ENCODE measurements around the gene ARID4B.
"Not testable (repeated sequence)": the region's sequence is repeated elsewhere in the genome, so short reads cannot be mapped to it uniquely, and the experiment has no call there.

Gene ARID4B

GRCh38 chr1:235259133-235259778 is 68.7 kb downstream of the ARID4B start:
- TF ChIP-seq CTCF (IDR thresholded peaks at IDR 0.05; ENCODE audit: low read depth, low read length) (no peak), MAX (IDR thresholded peaks at IDR 0.05; ENCODE audit: low read depth, low read length) (no peak; the same call in 1 of the 2 replicates), MYC (IDR thresholded peaks at IDR 0.05; ENCODE audit: low read depth, low read length) (peak; percentile 25; the same call in 1 of the 2 replicates), POLR2A (IDR thresholded peaks at IDR 0.05; ENCODE audit: extremely low read depth, insufficient read length) (no peak)
- peak; percentile 26 for DNase-seq (ENCODE audit: low read depth)

GRCh38 chr1:235258068-235258467 is 69.9 kb downstream of the ARID4B start:
- DNase-seq (ENCODE audit: low read depth): not testable (repeated sequence)

More at GRCh38 chr1:235259133-235259778, 68.7 kb downstream of the ARID4B start:
- no peak overlapping the region for H3K4me3 ChIP-seq (ENCODE audit: low read depth, low read length)

GRCh38 chr1:235254721-235255120 is 73.3 kb downstream of the ARID4B start:
- no peak for TF ChIP-seq MYC (IDR thresholded peaks at IDR 0.05; ENCODE audit: low read depth, low read length)
- TF ChIP-seq POLR2A (IDR thresholded peaks at IDR 0.05; ENCODE audit: extremely low read depth, insufficient read length): no peak
- no peak for TF ChIP-seq CTCF (IDR thresholded peaks at IDR 0.05; ENCODE audit: low read depth, low read length)
- no peak for TF ChIP-seq MAX (IDR thresholded peaks at IDR 0.05; ENCODE audit: low read depth, low read length)
- no peak for DNase-seq (ENCODE audit: low read depth)
- no peak overlapping the region for H3K4me3 ChIP-seq (ENCODE audit: low read depth, low read length)

More at GRCh38 chr1:235258068-235258467, 69.9 kb downstream of the ARID4B start:
- H3K4me3 ChIP-seq (ENCODE audit: low read depth, low read length): not testable (repeated sequence)

- peak; percentile 79 for DNase-seq (ENCODE audit: low read depth)
- peak; percentile 85 for TF ChIP-seq CTCF (IDR thresholded peaks at IDR 0.05; ENCODE audit: low read depth, low read length)
- no peak for TF ChIP-seq POLR2A (IDR thresholded peaks at IDR 0.05; ENCODE audit: extremely low read depth, insufficient read length)
- no peak overlapping the region for H3K4me3 ChIP-seq (ENCODE audit: low read depth, low read length)
Measured at GRCh38 chr1:235253219-235253962, 74.6 kb downstream of the ARID4B start.

GRCh38 chr1:235250430-235250829 is 77.5 kb downstream of the ARID4B start:
- H3K4me3 ChIP-seq (ENCODE audit: low read depth, low read length): no peak overlapping the region
- no peak for TF ChIP-seq POLR2A (IDR thresholded peaks at IDR 0.05; ENCODE audit: extremely low read depth, insufficient read length)
- TF ChIP-seq MYC (IDR thresholded peaks at IDR 0.05; ENCODE audit: low read depth, low read length): no peak
- no peak for TF ChIP-seq MAX (IDR thresholded peaks at IDR 0.05; ENCODE audit: low read depth, low read length)
- no peak for TF ChIP-seq CTCF (IDR thresholded peaks at IDR 0.05; ENCODE audit: low read depth, low read length)
- DNase-seq (ENCODE audit: low read depth): no peak

GRCh38 chr1:235246022-235246948 is 81.7 kb downstream of the ARID4B start:
- TF ChIP-seq MYC (IDR thresholded peaks at IDR 0.05; ENCODE audit: low read depth, low read length) (no peak), MAX (IDR thresholded peaks at IDR 0.05; ENCODE audit: low read depth, low read length) (no peak), CTCF (IDR thresholded peaks at IDR 0.05; ENCODE audit: low read depth, low read length) (no peak)
- peak; percentile 18 for DNase-seq (ENCODE audit: low read depth)
- H3K4me3 ChIP-seq (ENCODE audit: low read depth, low read length): no peak overlapping the region
